Nephron progenitor cell (in vitro differentiated cells): ENCODE results near the gene NUP160.
A peak's percentile ranks its signal among the peaks of the same experiment; 100 is the strongest.
"Not testable (repeated sequence)": the region's sequence is repeated elsewhere in the genome, so short reads cannot be mapped to it uniquely, and the experiment has no call there.

Experiments used
- DNase-seq: peaks from one replicate; pipeline ENCODE4 v3.0.0; 2021
- H3K27ac Mint-ChIP-seq: 2 replicates; pipeline ENCODE4 v1.8.0; 2021; ENCODE audit warnings: mild to moderate bottlenecking, moderate library complexity, mixed read lengths
- H3K27me3 Mint-ChIP-seq: 2 replicates; pipeline ENCODE4 v1.8.0; 2021; ENCODE audit warnings: mild to moderate bottlenecking, low read depth, mixed read lengths; ENCODE audit not compliant: poor library complexity
- H3K36me3 Mint-ChIP-seq: 2 replicates; pipeline ENCODE4 v1.8.0; 2021; ENCODE audit warnings: low read depth, mixed read lengths
- H3K4me1 Mint-ChIP-seq: 2 replicates; pipeline ENCODE4 v1.8.0; 2021; ENCODE audit warnings: mixed read lengths
- H3K4me3 Mint-ChIP-seq: 2 replicates; pipeline ENCODE4 v1.8.0; 2021; ENCODE audit warnings: mild to moderate bottlenecking, moderate library complexity, mixed read lengths
- H3K9me3 Mint-ChIP-seq: 2 replicates; pipeline ENCODE4 v1.8.0; 2021; ENCODE audit warnings: mild to moderate bottlenecking, moderate library complexity, mixed read lengths
- CTCF ChIP-seq: fragments of 200-600 bp; sonication (generic); IDR thresholded peaks from 2 replicates; pipeline ENCODE4 v1.5.0; 2021; ENCODE audit warnings: antibody characterized with exemption

NUP160 gene

GRCh38 chr11:47819743-47820142 is 28.4 kb downstream of the NUP160 start:
- Mint-ChIP-seq H3K4me3 (no peak overlapping the region), H3K4me1 (no peaks in the 10 kb centered on the region), H3K9me3 (no peaks in the 10 kb centered on the region), H3K27me3 (no peaks in the 10 kb centered on the region), H3K27ac (no peak overlapping the region), H3K36me3 (peaks cover 73% of the 10 kb centered on the region)
- no peak for TF ChIP-seq CTCF
- DNase-seq, result no peak

GRCh38 chr11:47800759-47801158 is 47.4 kb downstream of the NUP160 start:
- no peaks in the 10 kb centered on the region for H3K27me3 Mint-ChIP-seq
- peak overlapping the region; percentile 30 for H3K27ac Mint-ChIP-seq
- H3K36me3 Mint-ChIP-seq, result peaks cover 57% of the 10 kb centered on the region
- no peak overlapping the region for H3K4me3 Mint-ChIP-seq
- no peaks in the 10 kb centered on the region for H3K9me3 Mint-ChIP-seq
- DNase-seq, result no peak
- H3K4me1 Mint-ChIP-seq, result no peaks in the 10 kb centered on the region
- TF ChIP-seq CTCF, result no peak

GRCh38 chr11:47797633-47798032 is 50.5 kb downstream of the NUP160 start:
- H3K27ac Mint-ChIP-seq, result no peak overlapping the region
- no peaks in the 10 kb centered on the region for H3K9me3 Mint-ChIP-seq
- H3K27me3 Mint-ChIP-seq, result no peaks in the 10 kb centered on the region
- no peak for DNase-seq
- no peak for TF ChIP-seq CTCF
- H3K4me1 Mint-ChIP-seq, result no peaks in the 10 kb centered on the region
- peaks cover 76% of the 10 kb centered on the region for H3K36me3 Mint-ChIP-seq
- H3K4me3 Mint-ChIP-seq, result no peak overlapping the region

GRCh38 chr11:47791774-47792430 is 56.2 kb downstream of the NUP160 start:
- Mint-ChIP-seq H3K4me3 (no peak overlapping the region), H3K27me3 (no peaks in the 10 kb centered on the region), H3K27ac (no peak overlapping the region), H3K36me3 (peaks cover 71% of the 10 kb centered on the region), H3K4me1 (no peaks in the 10 kb centered on the region), H3K9me3 (no peaks in the 10 kb centered on the region)
- no peak for DNase-seq
- no peak for TF ChIP-seq CTCF

GRCh38 chr11:47790017-47790416 is 58.1 kb downstream of the NUP160 start:
- H3K27me3 Mint-ChIP-seq, H3K9me3 Mint-ChIP-seq, H3K4me1 Mint-ChIP-seq, H3K4me3 Mint-ChIP-seq, H3K27ac Mint-ChIP-seq, DNase-seq: not testable (repeated sequence)
- H3K36me3 Mint-ChIP-seq, result peaks cover 68% of the 10 kb centered on the region

- H3K27me3 Mint-ChIP-seq, result no peaks in the 10 kb centered on the region
- H3K36me3 Mint-ChIP-seq, result peaks cover 69% of the 10 kb centered on the region
- no peak for DNase-seq
- no peak overlapping the region for H3K4me3 Mint-ChIP-seq
- peaks cover 5% of the 10 kb centered on the region for H3K4me1 Mint-ChIP-seq
- no peak for TF ChIP-seq CTCF
- no peak overlapping the region for H3K27ac Mint-ChIP-seq
- no peaks in the 10 kb centered on the region for H3K9me3 Mint-ChIP-seq
These were observed 60.0 kb downstream of the NUP160 start for GRCh38 chr11:47788181-47788580.
